GM13977 (cell line): ENCODE results near the gene PDYN.

Experiments used
- DNase-seq: peaks from one replicate; pipeline ENCODE4 v3.0.0; 2012; ENCODE audit warnings: low spot score
- CTCF ChIP-seq: IDR thresholded peaks from 2 replicates; pipeline ENCODE4 v1.5.1; 2012; ENCODE audit warnings: mild to moderate bottlenecking, control low read depth; ENCODE audit not compliant: insufficient read depth; ENCODE audit errors: extremely low read depth, missing control alignments
- in situ Hi-C: fragments of 300-500 bp; cut with MboI; formaldehyde crosslinking; loops from one replicate; pipeline ENCODE4 v1.12.0; 2022; ENCODE audit warnings: low sequenced_read_pairs, low pct_unique_long_range_greater_than_20kb, mixed read lengths, inconsistent platforms; ENCODE audit not compliant: unreplicated experiment

PDYN gene

GRCh38 chr20:1938464-1939269 lies 55.2 kb downstream of the PDYN start:
- TF ChIP-seq CTCF: no peak
- in situ Hi-C loops: no loop called here
- DNase-seq: no peak

DNA sequence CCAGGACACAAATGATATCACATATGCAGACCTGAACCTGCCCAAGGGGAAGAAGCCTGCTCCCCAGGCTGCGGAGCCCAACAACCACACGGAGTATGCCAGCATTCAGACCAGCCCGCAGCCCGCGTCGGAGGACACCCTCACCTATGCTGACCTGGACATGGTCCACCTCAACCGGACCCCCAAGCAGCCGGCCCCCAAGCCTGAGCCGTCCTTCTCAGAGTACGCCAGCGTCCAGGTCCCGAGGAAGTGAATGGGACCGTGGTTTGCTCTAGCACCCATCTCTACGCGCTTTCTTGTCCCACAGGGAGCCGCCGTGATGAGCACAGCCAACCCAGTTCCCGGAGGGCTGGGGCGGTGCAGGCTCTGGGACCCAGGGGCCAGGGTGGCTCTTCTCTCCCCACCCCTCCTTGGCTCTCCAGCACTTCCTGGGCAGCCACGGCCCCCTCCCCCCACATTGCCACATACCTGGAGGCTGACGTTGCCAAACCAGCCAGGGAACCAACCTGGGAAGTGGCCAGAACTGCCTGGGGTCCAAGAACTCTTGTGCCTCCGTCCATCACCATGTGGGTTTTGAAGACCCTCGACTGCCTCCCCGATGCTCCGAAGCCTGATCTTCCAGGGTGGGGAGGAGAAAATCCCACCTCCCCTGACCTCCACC lies 56.4 kb downstream of the PDYN start:
- TF ChIP-seq CTCF: no peak
- DNase-seq: no peak
- in situ Hi-C loops: no loop called here

DNA sequence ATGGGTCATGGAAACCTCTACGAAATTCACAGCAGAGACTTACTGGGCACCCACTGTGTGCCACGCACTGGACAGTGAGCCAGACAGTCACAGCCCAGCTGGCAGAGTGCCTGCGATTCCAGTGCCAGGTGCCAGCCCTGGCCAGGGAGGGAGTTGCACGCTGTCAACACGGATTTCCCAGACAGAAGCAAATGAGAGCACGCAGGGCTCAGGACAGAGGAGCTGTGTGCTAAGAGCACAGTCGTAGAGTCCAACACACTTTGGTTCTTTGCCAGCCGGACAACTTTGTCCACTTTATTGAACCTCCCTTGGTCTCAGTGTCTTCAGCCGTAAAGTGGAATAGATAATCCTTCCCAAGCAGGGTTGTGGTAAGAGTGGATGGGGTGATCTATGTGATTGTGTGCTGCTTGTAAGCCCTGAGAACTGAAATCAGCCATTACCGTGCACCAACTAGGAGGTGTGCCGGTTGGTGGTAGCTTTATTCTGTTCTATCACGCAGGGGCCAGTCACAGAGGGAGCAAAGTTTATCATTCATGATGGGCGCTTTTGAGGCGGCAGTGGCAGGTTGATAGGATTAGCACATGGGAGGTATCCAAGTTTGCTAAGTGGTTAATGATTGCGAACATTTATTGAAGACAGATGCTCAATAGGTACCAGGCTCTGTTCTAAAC lies 58.0 kb downstream of the PDYN start:
- DNase-seq: no peak
- in situ Hi-C loops: no loop called here
- TF ChIP-seq CTCF: no peak

DNA sequence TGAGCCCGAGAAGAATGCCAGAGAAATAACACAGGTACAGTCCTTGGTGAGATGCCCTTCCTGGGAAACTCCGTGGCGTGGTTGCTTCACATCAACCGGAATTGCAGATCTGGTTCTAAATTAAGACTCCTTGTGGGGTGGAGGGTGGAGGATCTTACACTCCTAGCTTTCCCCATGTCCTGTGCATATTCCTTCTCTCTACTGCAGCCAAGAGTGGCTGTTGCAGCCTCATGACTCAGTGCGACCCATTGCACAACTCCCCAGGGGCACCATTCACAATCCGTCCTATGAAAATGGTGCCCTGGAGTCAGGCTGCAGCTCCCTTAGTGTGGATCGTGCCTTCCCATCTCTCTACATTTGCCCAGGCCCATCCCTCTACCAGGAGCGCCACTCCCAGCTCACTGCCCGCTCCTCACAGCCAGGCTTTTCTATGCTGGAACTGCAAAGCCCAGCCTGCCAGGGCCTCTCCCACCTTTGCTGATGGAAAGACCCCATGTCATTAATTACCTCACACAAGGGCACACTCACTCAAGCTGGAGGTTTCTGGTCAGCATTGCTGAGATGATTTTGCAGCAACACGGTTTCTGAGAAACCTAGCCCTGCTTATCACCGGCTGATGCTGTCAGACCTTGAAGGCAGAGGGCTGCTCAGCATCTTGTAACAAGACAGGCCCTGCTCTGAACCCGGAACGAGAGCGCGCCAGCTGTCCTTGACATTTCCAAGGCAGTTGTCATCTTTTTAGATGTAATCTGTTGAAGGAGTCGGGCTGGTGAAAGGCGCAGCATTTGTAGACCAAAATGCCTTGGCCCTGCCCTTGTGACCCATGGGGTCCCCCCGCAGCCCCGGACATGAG lies 58.9 kb downstream of the PDYN start:
- no peak for TF ChIP-seq CTCF
- in situ Hi-C loops: no loop called here
- DNase-seq: no peak

DNA sequence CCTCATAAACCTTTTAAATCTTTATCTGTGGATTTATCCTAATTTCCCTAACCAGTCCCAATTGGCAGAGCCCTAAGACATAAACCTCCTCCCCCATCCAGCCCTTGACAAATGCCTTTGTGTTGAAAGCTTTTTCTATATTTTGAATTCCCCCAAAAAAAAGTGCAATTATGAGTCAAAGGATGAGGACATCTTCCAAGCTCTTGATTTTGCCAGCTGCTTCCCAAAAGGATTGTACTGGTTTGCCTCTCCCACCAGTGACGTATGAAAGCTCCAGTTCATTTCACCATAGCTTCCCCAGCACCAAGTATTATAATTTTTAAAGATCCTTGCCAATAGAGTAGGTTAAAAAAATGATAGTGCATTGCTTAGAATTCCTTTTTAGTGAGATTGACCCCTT lies 59.7 kb downstream of the PDYN start:
- in situ Hi-C loops: no loop called here
- no peak for DNase-seq
- TF ChIP-seq CTCF: no peak

DNA sequence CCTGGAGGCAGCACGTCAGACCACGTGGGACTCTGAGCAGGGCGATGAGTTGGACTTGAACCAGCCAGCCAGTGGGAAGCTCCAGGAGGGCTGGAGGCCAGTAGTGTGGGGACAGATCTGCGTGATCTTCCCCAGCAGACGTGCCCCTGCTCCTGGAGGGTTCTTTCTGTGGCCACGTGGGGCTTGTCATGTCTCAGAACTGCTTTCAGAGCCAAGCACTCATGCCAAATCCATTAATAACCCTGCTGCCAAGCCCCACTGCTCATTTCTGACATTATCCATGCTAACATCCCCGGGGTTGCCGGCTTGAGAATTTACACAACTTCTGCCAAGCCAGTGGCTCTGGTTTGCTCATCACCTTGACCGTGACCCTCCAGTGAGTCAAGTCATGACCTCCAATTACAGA lies 60.4 kb downstream of the PDYN start:
- in situ Hi-C loops: no loop called here
- no peak for DNase-seq
- TF ChIP-seq CTCF: no peak
